ES-I3 (cell line): ENCODE measurements around the gene HDGFL1.

Experiments used
- H3K36me3 ChIP-seq: 2 replicates; pipeline ENCODE4 v1.6.1; 2013; ENCODE audit warnings: mild to moderate bottlenecking, low read length, control low read depth, moderate library complexity; ENCODE audit not compliant: insufficient read depth
- H3K4me1 ChIP-seq: 2 replicates; pipeline ENCODE4 v1.6.1; 2013; ENCODE audit warnings: mild to moderate bottlenecking, control low read depth, low read length; ENCODE audit not compliant: insufficient read depth
- H3K9ac ChIP-seq: 2 replicates; pipeline ENCODE4 v1.6.1; 2013; ENCODE audit warnings: low read depth, mild to moderate bottlenecking, low read length, moderate library complexity
- H3K9me3 ChIP-seq: 2 replicates; pipeline ENCODE4 v1.6.1; 2013; ENCODE audit warnings: mild to moderate bottlenecking, low read length, moderate library complexity; ENCODE audit not compliant: control insufficient read depth, insufficient read depth

The HDGFL1 gene

DNA sequence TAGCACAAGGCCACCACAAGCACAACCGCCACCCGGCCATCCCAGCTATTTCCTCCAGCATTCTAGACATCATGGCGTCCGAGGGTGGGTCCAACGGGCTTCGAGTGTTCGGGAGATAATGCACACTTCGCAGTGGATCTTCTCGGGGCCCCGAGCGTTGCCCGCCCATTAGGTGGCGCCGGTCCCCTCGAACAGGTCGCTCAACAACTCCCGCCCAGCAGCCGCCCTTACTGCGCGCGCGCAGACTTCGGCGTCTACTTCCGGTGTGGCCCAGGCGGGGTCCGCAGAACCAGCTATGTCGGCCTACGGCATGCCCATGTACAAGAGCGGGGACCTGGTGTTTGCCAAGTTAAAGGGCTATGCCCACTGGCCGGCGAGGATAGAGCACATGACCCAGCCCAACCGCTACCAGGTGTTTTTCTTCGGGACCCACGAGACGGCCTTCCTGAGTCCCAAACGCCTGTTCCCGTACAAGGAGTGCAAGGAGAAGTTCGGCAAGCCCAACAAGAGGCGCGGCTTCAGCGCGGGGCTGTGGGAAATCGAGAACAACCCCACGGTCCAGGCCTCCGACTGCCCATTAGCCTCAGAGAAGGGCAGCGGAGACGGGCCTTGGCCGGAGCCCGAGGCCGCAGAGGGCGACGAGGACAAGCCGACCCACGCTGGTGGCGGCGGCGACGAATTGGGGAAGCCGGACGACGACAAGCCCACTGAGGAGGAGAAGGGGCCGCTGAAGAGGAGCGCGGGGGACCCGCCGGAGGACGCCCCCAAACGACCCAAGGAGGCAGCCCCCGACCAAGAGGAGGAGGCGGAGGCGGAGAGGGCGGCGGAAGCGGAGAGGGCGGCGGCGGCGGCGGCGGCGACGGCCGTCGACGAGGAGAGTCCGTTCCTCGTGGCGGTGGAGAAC, at the start of gene HDGFL1:
HDGFL1 (plus strand) TSS at position 286 of the 904 bp plus-strand sequence; CDS start at position 296, 10 bp downstream.
- no peaks in the 10 kb centered on the region; the same call in 1 of the 2 replicates for H3K9me3 ChIP-seq
- peaks cover 5% of the 10 kb centered on the region; the same call in 1 of the 2 replicates for H3K4me1 ChIP-seq
- H3K9ac ChIP-seq = no peak within 1 kb of the TSS
- H3K36me3 ChIP-seq = no peaks in the 10 kb centered on the region

DNA sequence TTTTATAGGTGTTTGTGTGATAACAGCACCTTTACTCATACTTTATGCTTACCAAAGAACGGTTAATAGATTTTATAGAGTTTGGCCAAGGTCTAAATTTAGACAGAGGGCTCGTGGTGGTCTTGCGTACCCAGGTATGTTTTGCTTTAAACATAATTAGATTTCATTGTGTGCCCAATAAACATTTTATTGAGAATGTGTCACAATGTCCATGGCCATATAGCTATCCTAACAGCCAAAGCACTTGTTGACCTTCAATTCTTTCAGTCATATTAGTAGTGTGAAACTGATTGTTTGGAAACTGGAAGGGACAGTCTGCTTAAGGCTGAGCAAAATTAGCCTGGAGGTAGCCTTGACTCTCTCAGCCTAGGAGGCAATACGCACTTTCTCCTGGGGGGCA, 48.3 kb upstream of the HDGFL1 start:
- Histone ChIP-seq H3K4me1 (no peaks in the 10 kb centered on the region), H3K9ac (no peak overlapping the region), H3K36me3 (no peaks in the 10 kb centered on the region), H3K9me3 (no peaks in the 10 kb centered on the region)

DNA sequence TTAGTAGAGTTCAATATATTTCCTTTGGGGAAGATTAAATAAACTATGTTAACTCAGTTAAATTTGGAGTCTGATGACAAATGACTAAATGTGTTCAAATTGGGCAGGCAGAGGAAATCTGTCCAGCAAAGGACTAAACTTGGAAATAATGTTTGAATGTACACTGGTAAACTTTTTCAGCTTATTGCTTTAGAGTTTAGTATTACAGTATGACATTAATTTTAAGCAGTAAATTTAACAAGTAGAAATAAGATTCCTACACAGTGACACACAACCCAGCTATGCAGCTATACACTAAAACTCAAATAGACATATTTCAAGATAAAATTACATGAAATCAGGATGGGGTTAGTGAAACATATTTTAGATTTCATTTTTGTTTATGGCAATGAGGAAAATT, 42.6 kb upstream of the HDGFL1 start:
- Histone ChIP-seq H3K9ac (no peak overlapping the region), H3K9me3 (no peaks in the 10 kb centered on the region), H3K4me1 (no peaks in the 10 kb centered on the region), H3K36me3 (no peaks in the 10 kb centered on the region)

DNA sequence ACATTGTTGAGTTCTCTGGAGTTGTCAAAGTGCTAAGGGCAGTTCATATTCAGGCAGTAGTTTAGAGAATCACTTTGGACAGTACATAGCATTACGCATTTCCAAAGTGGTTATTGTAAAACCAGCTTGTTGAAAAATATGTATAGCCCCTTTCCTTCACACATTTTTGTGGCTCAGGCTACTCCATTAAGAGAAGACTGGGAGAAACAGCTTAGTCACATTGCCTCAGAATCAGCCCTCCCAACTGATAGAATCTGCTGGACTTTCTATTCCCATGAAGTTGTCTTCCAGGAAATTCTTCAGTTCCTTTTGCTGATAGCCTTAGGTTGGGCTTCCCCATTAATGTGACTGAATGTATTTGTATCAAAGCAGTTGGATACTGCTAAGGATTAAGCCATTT, 39.5 kb upstream of the HDGFL1 start:
- H3K36me3 ChIP-seq = no peaks in the 10 kb centered on the region
- no peaks in the 10 kb centered on the region for H3K4me1 ChIP-seq
- no peaks in the 10 kb centered on the region for H3K9me3 ChIP-seq
- H3K9ac ChIP-seq = no peak overlapping the region

DNA sequence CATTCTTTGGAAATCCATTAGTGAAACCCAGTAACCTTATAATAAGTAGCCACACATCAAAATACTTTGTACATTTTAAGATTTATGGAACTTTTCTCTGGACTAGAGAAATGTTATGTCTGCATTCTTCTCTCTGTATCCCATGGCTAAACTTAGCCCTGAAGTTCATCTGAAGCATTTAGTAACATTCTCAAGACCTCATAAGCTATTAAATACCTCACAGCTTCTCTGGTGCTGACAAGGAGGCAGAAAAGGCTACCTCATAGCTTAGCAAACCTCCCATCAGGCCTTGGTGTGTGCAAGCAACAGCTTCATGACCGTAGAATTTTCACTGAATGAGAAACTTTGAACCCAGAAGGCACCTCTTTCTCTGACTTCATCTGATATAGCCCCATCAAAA, 38.9 kb upstream of the HDGFL1 start:
- no peak overlapping the region for H3K9ac ChIP-seq
- no peaks in the 10 kb centered on the region for H3K4me1 ChIP-seq
- no peaks in the 10 kb centered on the region for H3K9me3 ChIP-seq
- H3K36me3 ChIP-seq = no peaks in the 10 kb centered on the region

DNA sequence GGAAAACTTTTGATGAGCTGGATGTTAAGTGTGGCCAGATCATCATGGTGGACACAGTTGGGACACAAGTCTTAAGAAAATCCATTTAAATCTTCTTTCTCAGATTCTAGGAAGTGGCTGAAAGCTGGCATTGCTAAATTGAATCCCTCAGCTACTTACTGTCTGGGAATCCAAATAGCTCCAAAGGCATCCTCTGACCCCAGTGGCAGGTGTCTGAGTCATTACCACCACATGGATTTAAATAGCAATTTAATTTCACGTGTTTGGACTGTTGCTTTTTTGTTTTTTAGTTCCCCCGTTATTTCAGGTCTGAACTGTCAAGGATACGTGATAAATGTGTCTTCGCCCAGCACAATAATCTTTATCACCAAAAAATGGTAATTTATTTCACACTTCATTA, 33.2 kb upstream of the HDGFL1 start:
- no peaks in the 10 kb centered on the region for H3K36me3 ChIP-seq
- H3K9me3 ChIP-seq = no peaks in the 10 kb centered on the region
- H3K9ac ChIP-seq = no peak overlapping the region
- no peaks in the 10 kb centered on the region for H3K4me1 ChIP-seq

DNA sequence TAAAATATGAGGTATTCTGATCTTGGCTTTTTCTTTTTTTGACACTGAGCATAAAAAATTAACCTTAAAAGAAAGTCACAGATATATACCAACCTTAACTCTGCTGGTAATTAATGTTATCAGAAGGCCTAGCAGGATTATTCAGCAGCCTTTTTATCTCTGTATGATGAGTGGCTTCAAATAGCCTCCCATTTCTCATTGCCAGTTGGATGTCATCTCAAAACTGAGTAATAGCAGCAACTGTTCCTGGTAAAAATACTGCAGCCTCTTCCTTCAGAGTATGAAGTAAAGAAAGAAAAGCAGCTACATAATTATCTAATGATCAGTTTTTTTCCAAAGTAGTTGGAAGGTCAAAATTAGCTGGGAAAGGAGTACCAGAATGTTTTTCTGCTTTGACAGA, 24.9 kb upstream of the HDGFL1 start:
- no peaks in the 10 kb centered on the region for H3K9me3 ChIP-seq
- no peak overlapping the region for H3K9ac ChIP-seq
- no peaks in the 10 kb centered on the region for H3K36me3 ChIP-seq
- no peaks in the 10 kb centered on the region for H3K4me1 ChIP-seq

DNA sequence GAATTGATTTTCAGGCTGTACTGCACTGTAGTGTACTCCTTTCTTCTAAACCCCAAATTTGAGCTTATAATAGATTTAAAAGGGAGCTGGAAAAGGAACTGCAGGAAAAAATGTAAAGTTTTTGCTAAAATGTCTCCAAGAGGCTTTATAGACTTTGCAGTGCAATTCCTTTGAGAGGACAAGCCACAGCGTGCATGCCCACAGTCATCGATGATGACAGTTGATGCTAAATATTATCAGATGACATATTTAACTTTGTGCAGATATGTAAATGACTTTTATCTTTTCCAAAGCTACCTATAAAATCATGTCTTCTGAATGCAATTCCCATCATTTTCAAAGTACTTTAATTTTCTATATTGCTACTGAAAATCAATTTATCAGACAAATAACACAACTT, 24.3 kb upstream of the HDGFL1 start:
- Histone ChIP-seq H3K9ac (no peak overlapping the region), H3K4me1 (no peaks in the 10 kb centered on the region), H3K9me3 (no peaks in the 10 kb centered on the region), H3K36me3 (no peaks in the 10 kb centered on the region)

DNA sequence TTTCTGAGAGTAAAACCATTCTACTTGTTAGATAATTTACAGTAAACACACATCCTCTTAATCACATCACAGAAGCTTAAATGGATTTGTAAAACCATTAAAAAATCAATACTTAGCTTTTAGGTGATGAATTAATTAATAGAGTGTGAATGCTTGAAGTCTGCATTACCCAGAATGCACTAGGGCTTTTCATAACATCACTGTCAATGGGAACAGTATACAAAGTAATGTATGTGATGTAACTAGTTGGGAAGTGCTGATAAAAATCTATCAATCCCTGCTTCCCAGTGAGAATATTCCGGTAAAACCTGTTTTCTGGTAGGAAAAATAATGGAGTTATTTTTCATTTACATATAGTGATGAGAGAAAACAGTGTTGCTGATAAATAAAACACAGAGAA, 23.1 kb upstream of the HDGFL1 start:
- no peak overlapping the region for H3K9ac ChIP-seq
- H3K9me3 ChIP-seq = no peaks in the 10 kb centered on the region
- H3K36me3 ChIP-seq = no peaks in the 10 kb centered on the region
- H3K4me1 ChIP-seq = no peaks in the 10 kb centered on the region

DNA sequence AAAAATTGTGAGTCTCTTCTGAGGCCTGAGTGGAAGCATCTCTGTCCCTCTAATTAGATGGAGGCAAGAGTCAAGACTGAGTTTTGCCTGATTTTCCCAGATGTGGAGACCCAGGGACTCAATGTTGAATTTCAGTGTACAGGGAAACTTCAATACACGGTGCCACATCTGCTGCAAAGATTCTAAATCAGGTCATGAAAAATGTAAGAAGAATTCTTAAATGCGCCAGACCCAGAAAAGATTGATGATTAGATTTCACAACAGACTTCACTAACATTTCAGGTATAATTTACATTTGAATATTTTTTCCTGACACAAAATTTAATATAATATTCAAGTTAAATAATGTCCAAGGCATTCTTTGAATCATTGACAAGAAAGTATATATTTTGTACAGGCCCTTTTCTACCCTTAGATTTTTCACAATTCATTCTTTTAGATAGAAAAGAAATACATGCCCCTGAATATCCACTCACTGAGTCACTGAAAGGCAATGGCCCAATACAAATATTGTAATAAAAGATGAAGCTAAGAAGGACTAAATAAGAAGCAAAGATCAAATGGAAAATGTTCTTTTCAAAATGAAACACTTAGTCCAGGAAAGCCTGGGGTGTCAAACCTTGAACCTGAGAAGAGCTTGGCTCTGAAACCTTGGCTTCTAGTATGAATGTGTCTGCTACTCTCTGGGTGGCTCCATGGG, 18.2 kb upstream of the HDGFL1 start:
- Histone ChIP-seq H3K9ac (no peak overlapping the region), H3K9me3 (no peaks in the 10 kb centered on the region), H3K36me3 (no peaks in the 10 kb centered on the region), H3K4me1 (no peaks in the 10 kb centered on the region)

DNA sequence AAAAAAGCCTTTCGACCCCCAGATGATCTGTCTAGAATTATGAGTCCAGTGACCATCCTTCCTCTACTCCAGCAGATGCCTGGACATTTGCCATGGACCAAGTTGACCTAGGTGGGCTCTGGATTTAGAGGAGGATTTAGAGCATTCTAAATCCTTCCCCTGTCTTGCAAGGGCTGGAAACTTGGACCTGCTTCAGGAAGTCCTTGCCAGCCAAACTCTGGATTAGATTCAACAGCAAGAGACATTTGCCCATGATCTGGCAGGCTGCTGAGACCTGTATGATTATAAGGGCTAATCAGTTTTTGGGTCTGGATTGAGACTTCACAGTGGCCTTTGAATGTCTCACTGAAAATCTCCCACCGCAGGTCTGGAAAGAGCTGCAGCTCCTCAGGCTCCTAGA, 13.1 kb upstream of the HDGFL1 start:
- H3K4me1 ChIP-seq = no peaks in the 10 kb centered on the region
- H3K9me3 ChIP-seq = no peaks in the 10 kb centered on the region
- H3K36me3 ChIP-seq = no peaks in the 10 kb centered on the region
- no peak overlapping the region for H3K9ac ChIP-seq

DNA sequence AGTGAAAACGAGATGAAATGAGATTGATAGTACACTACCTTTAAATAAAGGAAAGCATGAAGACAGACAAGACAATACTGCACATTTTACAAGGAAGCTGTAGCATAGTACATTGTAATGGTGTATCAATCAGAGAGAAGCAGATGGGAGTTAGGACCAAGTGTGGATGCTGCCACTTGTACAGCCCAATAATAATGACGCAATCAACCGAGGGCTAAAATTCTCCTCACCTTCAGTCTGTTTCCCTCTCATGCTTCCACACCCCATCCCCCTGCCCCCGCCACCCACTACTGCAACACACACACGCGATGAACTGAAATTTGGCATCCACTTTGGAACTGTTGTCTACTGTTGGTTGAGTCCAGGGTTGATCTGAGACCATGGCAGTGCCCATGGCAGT, 12.4 kb upstream of the HDGFL1 start:
- Histone ChIP-seq H3K36me3 (no peaks in the 10 kb centered on the region), H3K9me3 (no peaks in the 10 kb centered on the region), H3K9ac (no peak overlapping the region), H3K4me1 (no peaks in the 10 kb centered on the region)

DNA sequence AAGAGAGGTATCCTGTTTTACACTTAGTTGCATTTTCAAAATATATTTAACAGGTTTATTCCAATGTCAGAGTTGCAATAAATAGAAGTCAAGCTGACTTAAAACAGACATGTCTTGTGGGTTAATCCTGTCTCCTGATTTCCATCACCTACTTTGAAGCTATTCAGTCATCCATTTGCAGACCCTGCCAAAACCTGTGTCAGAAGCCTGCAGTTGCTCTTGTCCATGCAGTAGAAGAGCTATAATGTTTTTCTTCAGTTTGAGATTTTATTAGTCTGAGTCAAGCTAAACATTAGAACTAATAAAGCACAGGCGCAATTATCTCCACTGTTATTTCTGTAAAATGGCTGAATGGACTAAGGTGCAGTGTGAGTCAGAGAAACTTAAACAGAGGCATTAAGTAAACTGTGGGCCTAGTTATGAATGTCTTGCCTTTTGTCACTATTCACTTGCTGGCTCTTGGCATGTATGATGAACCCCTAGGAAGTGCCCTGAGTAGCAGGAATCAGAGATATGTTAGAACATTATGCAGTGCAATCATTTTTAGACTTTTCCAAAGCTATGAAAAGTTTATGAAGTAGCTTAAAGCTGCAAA, 11.0 kb upstream of the HDGFL1 start:
- no peaks in the 10 kb centered on the region for H3K4me1 ChIP-seq
- no peak overlapping the region for H3K9ac ChIP-seq
- no peaks in the 10 kb centered on the region for H3K9me3 ChIP-seq
- no peaks in the 10 kb centered on the region for H3K36me3 ChIP-seq

DNA sequence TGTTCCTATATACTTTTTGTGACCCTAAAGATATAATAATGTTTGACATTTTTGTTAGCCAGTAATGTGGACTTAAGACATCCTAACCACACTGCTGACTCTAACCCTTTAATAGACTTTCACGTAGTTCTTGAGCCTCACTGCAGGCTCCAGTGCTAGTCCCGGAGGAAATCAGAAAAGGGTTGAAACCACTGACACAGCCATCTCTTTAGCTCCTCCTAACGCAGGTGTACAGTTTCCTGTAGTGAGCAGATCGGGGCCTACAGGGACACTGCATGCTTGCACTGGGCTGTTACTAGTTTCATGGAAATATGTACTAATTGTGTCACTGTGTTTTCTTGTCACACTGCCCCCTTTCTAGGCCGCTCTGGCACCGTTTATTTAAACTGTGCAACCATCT, 512 bp upstream of the HDGFL1 start:
- Histone ChIP-seq H3K4me1 (peaks cover 5% of the 10 kb centered on the region; the same call in 1 of the 2 replicates), H3K36me3 (no peaks in the 10 kb centered on the region), H3K9ac (no peak overlapping the region), H3K9me3 (no peaks in the 10 kb centered on the region; the same call in 1 of the 2 replicates)

DNA sequence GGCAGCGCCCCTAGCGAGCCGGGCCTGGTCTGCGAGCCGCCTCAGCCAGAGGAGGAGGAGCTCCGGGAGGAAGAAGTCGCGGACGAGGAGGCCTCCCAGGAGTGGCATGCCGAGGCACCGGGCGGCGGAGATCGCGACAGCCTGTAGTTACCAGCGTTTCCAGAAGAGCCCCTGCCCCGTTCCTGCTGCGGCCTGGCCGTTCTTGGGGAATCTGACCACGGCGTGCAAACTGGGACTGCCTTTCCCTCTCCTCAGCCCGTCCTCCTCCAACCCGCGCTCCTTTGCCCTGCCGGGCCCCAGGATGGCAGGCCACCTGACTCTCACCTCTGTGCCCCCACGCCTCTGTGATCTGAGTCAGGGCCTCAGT, 802 bp downstream of the HDGFL1 start:
- no peak overlapping the region for H3K9ac ChIP-seq
- no peaks in the 10 kb centered on the region; the same call in 1 of the 2 replicates for H3K9me3 ChIP-seq
- H3K4me1 ChIP-seq = peaks cover 5% of the 10 kb centered on the region; the same call in 1 of the 2 replicates
- H3K36me3 ChIP-seq = no peaks in the 10 kb centered on the region
